PC-9 (cell line): ENCODE measurements around the gene PPIL4. TPM values are rescaled to one million over a fixed set of nuclear protein-coding genes. Genes with fewer than 3 reads are reported as not detected.

Experiments used
- BruUV-seq: library from RNA; stranded (reverse); fragments of 400-500 nt; replicated peaks from 2 replicates; lab custom pipeline; 2021; lab: Mats Ljungman, UMichigan
- CTCF ChIA-PET: fragments of 300-600 bp; sonication (Branson Sonifier 250); formaldehyde crosslinking; loops from one replicate; lab custom pipeline; 2022; ENCODE audit warnings: antibody characterized with exemption; lab: Charles Lee
- POLR2A ChIA-PET: fragments of 300-600 bp; sonication (Branson Sonifier 250); formaldehyde crosslinking; loops from one replicate; lab custom pipeline; 2022; ENCODE audit warnings: antibody characterized with exemption; ENCODE audit not compliant: unreplicated experiment; lab: Charles Lee
- DNase-seq, 2 experiments: peaks; one replicate each; pipeline versions ENCODE4 v3.0.0 to v3.0.0-alpha.2; 2015 to 2022; ENCODE audit warnings: mixed read lengths in 1 of 2
- H2AFZ ChIP-seq: fragments of 200-600 bp; sonication (generic); 2 replicates; pipeline ENCODE4 v1.8.1; 2017; ENCODE audit warnings: antibody characterized with exemption
- H3F3A ChIP-seq: fragments of 200-600 bp; sonication (generic); 2 replicates; pipeline ENCODE4 v1.8.1; 2017; ENCODE audit warnings: antibody characterized with exemption, mild to moderate bottlenecking, low read depth; ENCODE audit not compliant: insufficient read depth
- H3K27ac ChIP-seq: fragments of 200-600 bp; sonication (generic); 2 replicates; pipeline ENCODE4 v1.6.1; 2016; ENCODE audit warnings: mixed run types
- H3K27me3 ChIP-seq: fragments of 200-600 bp; sonication (generic); 2 replicates; pipeline ENCODE4 v1.6.1; 2016; ENCODE audit warnings: low read depth, mixed run types; ENCODE audit not compliant: insufficient read depth
- H3K36me3 ChIP-seq: fragments of 200-600 bp; sonication (generic); 2 replicates; pipeline ENCODE4 v1.6.1; 2016; ENCODE audit warnings: low read depth, mixed run types
- H3K4me1 ChIP-seq: fragments of 200-600 bp; sonication (generic); replicated peaks from 2 replicates; pipeline ENCODE4 v1.6.1; 2016; ENCODE audit warnings: mixed run types; ENCODE audit not compliant: insufficient read depth
- H3K4me2 ChIP-seq: fragments of 200-600 bp; sonication (generic); 2 replicates; pipeline ENCODE4 v1.6.1; 2017; ENCODE audit warnings: mixed run types
- H3K4me3 ChIP-seq: fragments of 200-600 bp; sonication (generic); 2 replicates; pipeline ENCODE4 v1.6.1; 2016; ENCODE audit warnings: mixed run types
- H3K79me2 ChIP-seq: fragments of 200-600 bp; sonication (generic); 2 replicates; pipeline ENCODE4 v1.6.1; 2017; ENCODE audit warnings: low read depth, mixed run types
- H3K9me2 ChIP-seq: fragments of 200-600 bp; sonication (generic); 2 replicates; pipeline ENCODE4 v1.8.1; 2017; ENCODE audit warnings: mild to moderate bottlenecking; ENCODE audit not compliant: insufficient read depth
- H3K9me3 ChIP-seq: fragments of 200-600 bp; sonication (generic); 2 replicates; pipeline ENCODE4 v1.8.1; 2016; ENCODE audit warnings: low read depth; ENCODE audit not compliant: insufficient read depth
- H4K20me1 ChIP-seq: fragments of 200-600 bp; sonication (generic); 2 replicates; pipeline ENCODE4 v1.8.1; 2017; ENCODE audit not compliant: insufficient read depth
- EZH2 ChIP-seq: fragments of 200-600 bp; sonication (generic); IDR thresholded peaks from 2 replicates; pipeline ENCODE4 v1.8.0; 2017; ENCODE audit warnings: antibody characterized with exemption, low read depth
- intact Hi-C: fragments of 100-400 bp; cut with micrococcal nuclease; formaldehyde crosslinking; loops from one replicate; pipeline ENCODE4 v1.10.0; 2022; ENCODE audit not compliant: unreplicated experiment
- total RNA-seq: library from RNA; stranded (reverse); gene quantifications from 2 replicates; pipeline ENCODE4 v1.2.3, GENCODE V29; 2021
- TF ChIP-seq, protein P1 (sequence below): fragments of 200-600 bp; sonication (generic); conservative IDR thresholded peaks from 2 replicates; pipeline ENCODE4 v1.6.1; 2017; ENCODE audit warnings: mixed run types, antibody characterized with exemption, mild to moderate bottlenecking, moderate library complexity

PPIL4 gene
- total RNA-seq, 1 experiment from 2014 or later, result 13.5 TPM

DNA sequence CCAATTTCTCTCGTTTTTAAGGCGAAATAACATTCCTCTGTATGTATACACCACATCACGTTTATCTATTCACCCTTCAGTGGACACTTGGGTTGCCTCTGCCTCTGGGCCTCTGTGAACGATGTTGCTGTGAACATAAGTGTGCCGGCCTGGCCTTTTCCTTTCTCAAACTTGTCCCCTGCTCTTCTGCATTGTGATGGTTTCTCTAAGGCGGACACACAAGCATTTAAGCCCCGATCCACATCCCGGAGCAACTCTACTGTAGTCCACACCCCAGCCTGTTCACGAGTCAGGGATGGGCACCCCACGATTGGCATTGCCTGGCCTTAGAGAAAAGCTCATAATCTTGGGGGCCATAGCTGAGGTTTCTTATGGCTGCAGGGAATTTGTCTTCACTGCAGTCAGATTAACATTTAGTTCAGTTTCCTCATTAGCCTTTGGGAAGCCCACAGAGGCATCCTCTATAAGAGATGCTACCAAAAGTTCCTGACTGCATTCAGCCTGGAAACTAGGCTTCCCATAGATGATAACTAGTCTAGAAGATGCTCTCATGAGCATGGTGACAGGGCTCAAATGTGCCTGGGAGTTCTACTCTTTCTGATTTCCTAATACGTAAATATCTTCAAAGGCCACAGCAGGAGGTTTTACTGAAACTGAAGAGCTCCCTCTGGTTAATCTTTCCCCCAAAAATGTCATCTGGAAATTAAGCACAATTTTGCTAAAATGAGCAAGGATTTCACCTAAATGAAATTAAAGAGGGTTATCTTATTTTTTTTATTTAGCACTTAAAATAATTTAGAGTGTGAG is 61.8 kb downstream of the PPIL4 start:
- H3K4me1 ChIP-seq, result 0 out of 2 replicates have a peak, but pooled peaks cover 9% of the 10 kb centered on the region
- intact Hi-C loops, result no loop called here
- no peaks in the 10 kb centered on the region for H3K79me2 ChIP-seq
- ChIA-PET CTCF (interaction anchor here (0.6 kb wide), 2 partner anchors 29 to 78 kb away, joined by 3 to 4 read pairs; no protein-coding TSS in a partner anchor), POLR2A (no interaction called here)
- H3F3A ChIP-seq, result no peaks in the 10 kb centered on the region
- H3K36me3 ChIP-seq, result no peaks in the 10 kb centered on the region
- no peak overlapping the region for H3K27ac ChIP-seq
- no TSS peak for BruUV-seq
- no peak for DNase-seq
- H3K9me2 ChIP-seq, result no peaks in the 10 kb centered on the region
- no peaks in the 10 kb centered on the region for H3K9me3 ChIP-seq
- no peak overlapping the region for H3K4me3 ChIP-seq
- peak overlapping the region; percentile 65 for H3K4me2 ChIP-seq
- TF ChIP-seq EZH2, result no peak
- TF ChIP-seq, protein P1, sequence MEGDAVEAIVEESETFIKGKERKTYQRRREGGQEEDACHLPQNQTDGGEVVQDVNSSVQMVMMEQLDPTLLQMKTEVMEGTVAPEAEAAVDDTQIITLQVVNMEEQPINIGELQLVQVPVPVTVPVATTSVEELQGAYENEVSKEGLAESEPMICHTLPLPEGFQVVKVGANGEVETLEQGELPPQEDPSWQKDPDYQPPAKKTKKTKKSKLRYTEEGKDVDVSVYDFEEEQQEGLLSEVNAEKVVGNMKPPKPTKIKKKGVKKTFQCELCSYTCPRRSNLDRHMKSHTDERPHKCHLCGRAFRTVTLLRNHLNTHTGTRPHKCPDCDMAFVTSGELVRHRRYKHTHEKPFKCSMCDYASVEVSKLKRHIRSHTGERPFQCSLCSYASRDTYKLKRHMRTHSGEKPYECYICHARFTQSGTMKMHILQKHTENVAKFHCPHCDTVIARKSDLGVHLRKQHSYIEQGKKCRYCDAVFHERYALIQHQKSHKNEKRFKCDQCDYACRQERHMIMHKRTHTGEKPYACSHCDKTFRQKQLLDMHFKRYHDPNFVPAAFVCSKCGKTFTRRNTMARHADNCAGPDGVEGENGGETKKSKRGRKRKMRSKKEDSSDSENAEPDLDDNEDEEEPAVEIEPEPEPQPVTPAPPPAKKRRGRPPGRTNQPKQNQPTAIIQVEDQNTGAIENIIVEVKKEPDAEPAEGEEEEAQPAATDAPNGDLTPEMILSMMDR, result no peak
- no peaks in the 10 kb centered on the region for H3K27me3 ChIP-seq
- no peak overlapping the region for H2AFZ ChIP-seq
- no peaks in the 10 kb centered on the region for H4K20me1 ChIP-seq

DNA sequence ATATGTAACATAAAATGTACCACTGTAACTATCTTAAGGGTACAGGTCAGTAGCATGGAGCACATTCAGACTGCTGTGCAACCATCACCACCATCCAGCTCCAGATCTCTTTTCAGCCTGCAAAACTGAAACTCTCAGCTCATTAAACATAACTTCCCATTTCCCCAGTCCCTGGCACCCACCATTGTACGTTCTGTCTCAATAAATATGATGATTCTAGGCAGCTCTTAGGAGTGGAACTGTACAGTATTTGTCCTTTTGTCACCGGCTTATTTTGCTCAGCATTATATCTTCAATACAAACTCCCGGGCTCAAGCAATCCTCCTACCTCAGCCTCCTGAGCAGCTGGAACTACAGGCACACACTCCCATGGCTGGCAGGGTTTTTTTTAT is 62.5 kb downstream of the PPIL4 start:
- intact Hi-C loops, result no loop called here
- H3K9me2 ChIP-seq, result no peaks in the 10 kb centered on the region
- H3F3A ChIP-seq, result no peaks in the 10 kb centered on the region
- no peaks in the 10 kb centered on the region for H3K27me3 ChIP-seq
- H3K79me2 ChIP-seq, result no peaks in the 10 kb centered on the region
- no peak overlapping the region for H3K27ac ChIP-seq
- DNase-seq, result no peak
- 0 out of 2 replicates have a peak, but pooled peaks cover 9% of the 10 kb centered on the region for H3K4me1 ChIP-seq
- no peak overlapping the region for H3K4me3 ChIP-seq
- no peak overlapping the region for H3K4me2 ChIP-seq
- ChIA-PET CTCF (no interaction called here), POLR2A (no interaction called here)
- no peaks in the 10 kb centered on the region for H3K9me3 ChIP-seq
- TF ChIP-seq, protein P1, result no peak
- no peak for TF ChIP-seq EZH2
- no peaks in the 10 kb centered on the region for H3K36me3 ChIP-seq
- H2AFZ ChIP-seq, result no peak overlapping the region
- H4K20me1 ChIP-seq, result no peaks in the 10 kb centered on the region
- BruUV-seq, result no TSS peak

- H4K20me1 ChIP-seq, result no peaks in the 10 kb centered on the region
- intact Hi-C loops, result no loop called here
- H3K4me1 ChIP-seq, result 0 out of 2 replicates have a peak, but pooled peaks cover 9% of the 10 kb centered on the region
- POLR2A ChIA-PET, result no interaction called here
- H3F3A ChIP-seq, result no peaks in the 10 kb centered on the region
- H3K9me3 ChIP-seq, result no peaks in the 10 kb centered on the region
- no peak for DNase-seq
- H3K36me3 ChIP-seq, result no peaks in the 10 kb centered on the region
- no peak overlapping the region for H3K4me2 ChIP-seq
- H3K27me3 ChIP-seq, result no peaks in the 10 kb centered on the region
- no peak overlapping the region for H2AFZ ChIP-seq
- CTCF ChIA-PET, result no interaction called here
- TF ChIP-seq EZH2, result no peak
- TF ChIP-seq, protein P1, result no peak
- H3K9me2 ChIP-seq, result no peaks in the 10 kb centered on the region
- H3K4me3 ChIP-seq, result no peak overlapping the region
- H3K79me2 ChIP-seq, result no peaks in the 10 kb centered on the region
- no peak overlapping the region for H3K27ac ChIP-seq
- BruUV-seq, result no TSS peak
These were observed 63.1 kb downstream of the PPIL4 start for GRCh38 chr6:149482545-149483333.
